PC-9 (cell line): ENCODE measurements around the gene ADGRV1.

Experiments used
- CTCF ChIP-seq: fragments of 200-600 bp; sonication (generic); conservative IDR thresholded peaks from 2 replicates; pipeline ENCODE4 v1.6.1; 2017; ENCODE audit warnings: mixed run types, antibody characterized with exemption, mild to moderate bottlenecking, moderate library complexity
- EZH2 ChIP-seq: fragments of 200-600 bp; sonication (generic); IDR thresholded peaks from 2 replicates; pipeline ENCODE4 v1.8.0; 2017; ENCODE audit warnings: antibody characterized with exemption, low read depth

GRCh38 chr5:90965110-90965685, 406.6 kb downstream of the ADGRV1 start:
- no peak for TF ChIP-seq CTCF
- TF ChIP-seq EZH2: no peak
